H7 (cell line): ENCODE measurements around the gene SORCS2. TPM values are rescaled to one million over a fixed set of nuclear protein-coding genes. Genes with fewer than 3 reads are reported as not detected.
A peak's percentile ranks its signal among the peaks of the same experiment; 100 is the strongest.

Experiments
- DNase-seq: peaks from one replicate; pipeline ENCODE4 v3.0.0; 2012
- H3K27me3 ChIP-seq: 2 replicates; pipeline ENCODE4 v1.6.0; 2011; ENCODE audit warnings: mild to moderate bottlenecking, low read length; ENCODE audit not compliant: control insufficient read depth, insufficient read depth
- H3K36me3 ChIP-seq: replicated peaks from 2 replicates; pipeline ENCODE4 v1.5.1; 2011; ENCODE audit warnings: low read length; ENCODE audit not compliant: control insufficient read depth, insufficient read depth
- H3K4me3 ChIP-seq: 2 replicates; pipeline ENCODE4 v1.5.1; 2011; ENCODE audit warnings: low read depth, mild to moderate bottlenecking, control low read depth, low read length, moderate library complexity; ENCODE audit not compliant: insufficient read depth
- total RNA-seq: library from RNA; depleted of rRNA; stranded (reverse); fragments of >200 nt; shearing (Covaris generic); gene quantifications from 2 replicates; pipeline ENCODE4 v1.2.3, GENCODE V29; 2014

Gene SORCS2
- total RNA-seq, 1 experiment from 2014 or later, result 2.0 TPM

- Histone ChIP-seq H3K4me3 (no peak overlapping the region), H3K27me3 (no peaks in the 10 kb centered on the region), H3K36me3 (no peaks in the 10 kb centered on the region)
- no peak for DNase-seq
Measured at GRCh38 chr4:7224878-7225533, 32.7 kb downstream of the SORCS2 start.

- no peak overlapping the region for H3K4me3 ChIP-seq
- no peak for DNase-seq
Measured at GRCh38 chr4:7226439-7226838, 34.1 kb downstream of the SORCS2 start.

GRCh38 chr4:7227008-7227407, 34.7 kb downstream of the SORCS2 start:
- H3K4me3 ChIP-seq, result no peak overlapping the region
- DNase-seq, result no peak
- H3K27me3 ChIP-seq, result no peaks in the 10 kb centered on the region
- H3K36me3 ChIP-seq, result no peaks in the 10 kb centered on the region

More at GRCh38 chr4:7226439-7226838, 34.1 kb downstream of the SORCS2 start:
- Histone ChIP-seq H3K36me3 (no peaks in the 10 kb centered on the region), H3K27me3 (no peaks in the 10 kb centered on the region)

- Histone ChIP-seq H3K4me3 (no peak overlapping the region), H3K27me3 (no peaks in the 10 kb centered on the region), H3K36me3 (no peaks in the 10 kb centered on the region)
- no peak for DNase-seq
Measured at GRCh38 chr4:7228734-7229133, 36.4 kb downstream of the SORCS2 start.

- no peak for DNase-seq
- Histone ChIP-seq H3K27me3 (no peaks in the 10 kb centered on the region), H3K4me3 (no peak overlapping the region), H3K36me3 (no peaks in the 10 kb centered on the region)
Measured at GRCh38 chr4:7232061-7232650, 39.8 kb downstream of the SORCS2 start.

GRCh38 chr4:7233006-7233580, 40.8 kb downstream of the SORCS2 start:
- no peaks in the 10 kb centered on the region for H3K27me3 ChIP-seq
- H3K4me3 ChIP-seq, result no peak overlapping the region
- H3K36me3 ChIP-seq, result no peaks in the 10 kb centered on the region
- DNase-seq, result no peak

GRCh38 chr4:7233601-7234000, 41.3 kb downstream of the SORCS2 start:
- no peaks in the 10 kb centered on the region for H3K27me3 ChIP-seq
- no peaks in the 10 kb centered on the region for H3K36me3 ChIP-seq
- no peak overlapping the region for H3K4me3 ChIP-seq
- DNase-seq, result no peak

- H3K27me3 ChIP-seq, result no peaks in the 10 kb centered on the region
- H3K4me3 ChIP-seq, result no peak overlapping the region
- no peaks in the 10 kb centered on the region for H3K36me3 ChIP-seq
- no peak for DNase-seq
Measured at GRCh38 chr4:7234355-7235029, 42.2 kb downstream of the SORCS2 start.

- H3K4me3 ChIP-seq, result no peak overlapping the region
- no peak for DNase-seq
- H3K27me3 ChIP-seq, result no peaks in the 10 kb centered on the region
- H3K36me3 ChIP-seq, result no peaks in the 10 kb centered on the region
Measured at GRCh38 chr4:7235030-7235380, 42.7 kb downstream of the SORCS2 start.

- no peaks in the 10 kb centered on the region for H3K36me3 ChIP-seq
- H3K27me3 ChIP-seq, result no peaks in the 10 kb centered on the region
- H3K4me3 ChIP-seq, result no peak overlapping the region
- DNase-seq, result no peak
Measured at GRCh38 chr4:7236847-7237246, 44.5 kb downstream of the SORCS2 start.

GRCh38 chr4:7237873-7238272, 45.5 kb downstream of the SORCS2 start:
- DNase-seq, result no peak
- H3K27me3 ChIP-seq, result no peaks in the 10 kb centered on the region
- no peaks in the 10 kb centered on the region for H3K36me3 ChIP-seq
- H3K4me3 ChIP-seq, result no peak overlapping the region

- Histone ChIP-seq H3K4me3 (no peak overlapping the region), H3K36me3 (no peaks in the 10 kb centered on the region), H3K27me3 (no peaks in the 10 kb centered on the region)
- peak; percentile 85 for DNase-seq
Measured at GRCh38 chr4:7238300-7238960, 46.1 kb downstream of the SORCS2 start.

GRCh38 chr4:7239101-7239820, 46.9 kb downstream of the SORCS2 start:
- Histone ChIP-seq H3K4me3 (no peak overlapping the region), H3K36me3 (no peaks in the 10 kb centered on the region), H3K27me3 (no peaks in the 10 kb centered on the region)
- DNase-seq, result no peak

GRCh38 chr4:7239844-7240243, 47.5 kb downstream of the SORCS2 start:
- Histone ChIP-seq H3K4me3 (no peak overlapping the region), H3K36me3 (no peaks in the 10 kb centered on the region), H3K27me3 (no peaks in the 10 kb centered on the region)
- DNase-seq, result no peak
